Activated B cell treated with CpG ODN at 0.5 μM for 24 hours (primary cell): ENCODE results near the gene SEMA3E. TPM values are rescaled to one million over a fixed set of nuclear protein-coding genes. Genes with fewer than 3 reads are reported as not detected.

Source experiments
- ATAC-seq: fragments of 200-7000 bp; cut with Tn5 transposase; one replicate; pipeline ENCODE4 v1.10.0; 2021; ENCODE audit warnings: low read depth, mild to moderate bottlenecking, moderate library complexity
- CTCF ChIA-PET: fragments of 350-600 bp; sonication (Branson Sonifier 250); formaldehyde crosslinking; loops from one replicate; lab custom pipeline; 2021; ENCODE audit warnings: antibody characterized with exemption; lab: Charles Lee
- POLR2A ChIA-PET: fragments of 350-600 bp; sonication (Branson Sonifier 250); formaldehyde crosslinking; loops from one replicate; lab custom pipeline; 2021; ENCODE audit warnings: antibody characterized with exemption; lab: Charles Lee
- DNase-seq: peaks from one replicate; pipeline ENCODE4 v3.0.0; 2022
- H3K27ac Mint-ChIP-seq: one replicate; pipeline ENCODE4 v1.8.0; 2020; ENCODE audit warnings: mixed read lengths
- H3K27me3 Mint-ChIP-seq: one replicate; pipeline ENCODE4 v1.8.0; 2021; ENCODE audit warnings: mixed read lengths
- H3K36me3 Mint-ChIP-seq: one replicate; pipeline ENCODE4 v1.8.0; 2021; ENCODE audit warnings: low read depth, mixed read lengths
- H3K4me1 Mint-ChIP-seq: one replicate; pipeline ENCODE4 v1.8.0; 2021; ENCODE audit warnings: mixed read lengths
- H3K4me3 Mint-ChIP-seq: one replicate; pipeline ENCODE4 v1.8.0; 2020; ENCODE audit warnings: mild to moderate bottlenecking, mixed read lengths
- H3K9me3 Mint-ChIP-seq: one replicate; pipeline ENCODE4 v1.8.0; 2020; ENCODE audit warnings: mixed read lengths
- intact Hi-C: fragments of 100-400 bp; cut with micrococcal nuclease; formaldehyde crosslinking; loops from one replicate; pipeline ENCODE4 v1.15.1; 2024
- total RNA-seq: library from RNA; stranded (reverse); gene quantifications from 2 replicates; pipeline ENCODE4 v1.2.3, GENCODE V29; 2022
- TF ChIP-seq, protein P1 (sequence below): fragments of 200-600 bp; IDR thresholded peaks from one replicate; pipeline ENCODE4 v1.8.0; 2022; ENCODE audit warnings: antibody characterized with exemption, mild to moderate bottlenecking

SEMA3E gene
- total RNA-seq, 1 donor from 2014 or later = not detected

DNA sequence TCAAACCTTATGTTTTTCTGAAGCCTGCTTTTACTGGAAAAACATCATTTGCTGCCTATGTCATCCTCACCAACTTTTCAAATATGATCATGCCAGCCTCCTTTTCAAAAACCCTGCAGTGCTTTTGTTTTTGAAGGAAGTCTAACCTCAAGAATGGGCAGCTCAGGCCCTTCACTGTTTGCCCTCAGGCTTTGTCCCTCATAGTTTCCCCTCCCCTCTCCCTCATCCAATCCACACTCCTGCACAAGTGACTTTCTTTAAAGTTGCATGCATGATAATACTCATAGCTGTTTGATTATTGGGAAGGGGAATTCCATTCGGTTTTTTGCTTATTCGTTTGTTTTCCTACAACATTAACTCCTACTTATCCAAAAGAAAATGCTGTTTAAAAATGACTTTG, 219.4 kb downstream of the SEMA3E start:
- H3K27ac Mint-ChIP-seq = no peak overlapping the region
- intact Hi-C loops = no loop called here
- TF ChIP-seq, protein P1, sequence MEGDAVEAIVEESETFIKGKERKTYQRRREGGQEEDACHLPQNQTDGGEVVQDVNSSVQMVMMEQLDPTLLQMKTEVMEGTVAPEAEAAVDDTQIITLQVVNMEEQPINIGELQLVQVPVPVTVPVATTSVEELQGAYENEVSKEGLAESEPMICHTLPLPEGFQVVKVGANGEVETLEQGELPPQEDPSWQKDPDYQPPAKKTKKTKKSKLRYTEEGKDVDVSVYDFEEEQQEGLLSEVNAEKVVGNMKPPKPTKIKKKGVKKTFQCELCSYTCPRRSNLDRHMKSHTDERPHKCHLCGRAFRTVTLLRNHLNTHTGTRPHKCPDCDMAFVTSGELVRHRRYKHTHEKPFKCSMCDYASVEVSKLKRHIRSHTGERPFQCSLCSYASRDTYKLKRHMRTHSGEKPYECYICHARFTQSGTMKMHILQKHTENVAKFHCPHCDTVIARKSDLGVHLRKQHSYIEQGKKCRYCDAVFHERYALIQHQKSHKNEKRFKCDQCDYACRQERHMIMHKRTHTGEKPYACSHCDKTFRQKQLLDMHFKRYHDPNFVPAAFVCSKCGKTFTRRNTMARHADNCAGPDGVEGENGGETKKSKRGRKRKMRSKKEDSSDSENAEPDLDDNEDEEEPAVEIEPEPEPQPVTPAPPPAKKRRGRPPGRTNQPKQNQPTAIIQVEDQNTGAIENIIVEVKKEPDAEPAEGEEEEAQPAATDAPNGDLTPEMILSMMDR = no peak
- H3K27me3 Mint-ChIP-seq = no peaks in the 10 kb centered on the region
- ChIA-PET CTCF (no interaction called here), POLR2A (no interaction called here)
- no peak for ATAC-seq
- peaks cover 8% of the 10 kb centered on the region for H3K9me3 Mint-ChIP-seq
- no peaks in the 10 kb centered on the region for H3K4me1 Mint-ChIP-seq
- no peak for DNase-seq
- no peaks in the 10 kb centered on the region for H3K36me3 Mint-ChIP-seq
- H3K4me3 Mint-ChIP-seq = no peak overlapping the region

DNA sequence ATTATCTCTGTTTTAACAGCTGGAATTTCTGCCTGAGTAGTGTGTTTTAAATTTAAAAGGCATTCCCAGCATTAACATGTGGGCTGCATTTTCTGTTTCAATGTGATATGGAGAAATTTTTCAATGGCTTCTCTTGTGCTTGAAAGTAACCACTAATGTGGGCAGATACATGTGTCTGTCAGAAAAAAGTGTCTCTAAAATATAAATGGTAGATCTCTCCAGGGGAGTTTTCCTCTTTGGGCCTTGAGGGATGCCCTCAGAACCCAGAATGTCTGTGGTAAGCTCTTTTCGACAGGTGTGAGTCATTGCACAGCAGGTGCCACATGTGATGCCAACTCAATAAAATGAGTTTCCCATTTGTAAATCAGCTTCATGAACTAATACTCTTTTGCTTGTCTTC, 221.1 kb downstream of the SEMA3E start:
- ATAC-seq (no peak), DNase-seq (no peak)
- no peaks in the 10 kb centered on the region for H3K4me1 Mint-ChIP-seq
- no peak overlapping the region for H3K27ac Mint-ChIP-seq
- TF ChIP-seq, protein P1 = no peak
- POLR2A ChIA-PET = no interaction called here
- no peaks in the 10 kb centered on the region for H3K27me3 Mint-ChIP-seq
- H3K36me3 Mint-ChIP-seq = no peaks in the 10 kb centered on the region
- CTCF ChIA-PET = no interaction called here
- intact Hi-C loops = no loop called here
- peaks cover 8% of the 10 kb centered on the region for H3K9me3 Mint-ChIP-seq
- no peak overlapping the region for H3K4me3 Mint-ChIP-seq

DNA sequence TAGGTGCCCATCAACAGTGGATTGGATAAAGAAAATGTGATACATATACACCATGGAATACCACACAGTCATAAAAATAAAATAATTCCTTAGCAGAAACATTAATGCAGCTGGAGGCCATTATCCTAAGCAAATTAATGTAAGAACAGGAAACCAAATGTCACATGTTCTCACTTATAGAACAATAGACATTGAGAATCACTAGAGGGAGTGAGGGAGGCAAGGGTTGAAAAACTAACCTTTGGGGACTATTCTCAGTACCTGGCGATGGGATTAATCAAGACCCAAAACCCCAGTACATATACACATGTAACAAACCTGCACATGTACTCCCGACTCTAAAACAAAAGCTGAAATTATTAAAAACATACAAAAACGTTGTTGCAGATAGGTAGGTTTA, 222.6 kb downstream of the SEMA3E start:
- no peak overlapping the region for H3K4me3 Mint-ChIP-seq
- TF ChIP-seq, protein P1 = no peak
- no peaks in the 10 kb centered on the region for H3K27me3 Mint-ChIP-seq
- no peaks in the 10 kb centered on the region for H3K4me1 Mint-ChIP-seq
- CTCF ChIA-PET = no interaction called here
- H3K36me3 Mint-ChIP-seq = no peaks in the 10 kb centered on the region
- H3K9me3 Mint-ChIP-seq = peaks cover 8% of the 10 kb centered on the region
- H3K27ac Mint-ChIP-seq = no peak overlapping the region
- intact Hi-C loops = no loop called here
- POLR2A ChIA-PET = no interaction called here
- ATAC-seq = no peak
- no peak for DNase-seq

DNA sequence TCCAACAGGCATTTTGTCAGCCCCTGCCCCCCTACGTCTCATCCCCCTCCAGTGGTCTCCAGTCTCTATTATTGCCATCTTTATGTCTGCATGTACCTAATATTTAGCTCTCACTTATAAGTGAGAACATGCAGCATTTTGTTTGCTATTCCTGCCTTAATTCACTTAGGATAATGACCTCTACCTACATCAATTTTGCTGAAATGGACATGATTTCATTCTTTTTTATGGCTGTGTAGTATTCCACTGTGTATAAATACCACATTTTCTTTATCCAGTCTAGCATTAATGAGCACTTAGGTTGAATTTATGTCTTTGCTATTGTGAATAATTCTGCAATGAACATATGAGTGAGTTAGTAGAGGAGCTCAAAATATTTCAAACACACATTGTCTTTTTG, 229.9 kb downstream of the SEMA3E start:
- Mint-ChIP-seq H3K4me3 (no peak overlapping the region), H3K9me3 (no peaks in the 10 kb centered on the region), H3K27me3 (no peaks in the 10 kb centered on the region), H3K4me1 (no peaks in the 10 kb centered on the region), H3K27ac (no peak overlapping the region), H3K36me3 (no peaks in the 10 kb centered on the region)
- POLR2A ChIA-PET = no interaction called here
- no peak for DNase-seq
- intact Hi-C loops = no loop called here
- TF ChIP-seq, protein P1 = no peak
- CTCF ChIA-PET = no interaction called here
- ATAC-seq = no peak

DNA sequence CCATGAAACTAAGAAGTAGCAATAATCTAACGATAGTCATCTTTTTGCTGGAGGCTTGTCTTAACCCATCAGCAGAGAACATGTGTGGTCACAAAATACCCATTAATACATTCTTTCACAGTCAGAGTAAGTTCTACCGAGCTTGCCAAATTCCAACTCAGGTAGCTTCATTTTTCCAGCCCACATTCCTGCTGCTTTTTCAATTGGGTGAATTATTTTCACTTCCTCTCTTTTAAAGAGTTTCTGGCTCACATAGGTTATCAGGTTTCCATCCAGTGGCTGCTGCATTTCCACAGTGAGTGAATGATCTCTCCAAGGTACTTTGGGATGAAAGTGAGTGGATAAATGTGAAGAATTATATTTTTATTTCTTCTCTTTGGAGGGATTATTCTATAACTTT, 233.1 kb downstream of the SEMA3E start:
- ATAC-seq = no peak
- H3K27ac Mint-ChIP-seq = no peak overlapping the region
- intact Hi-C loops = no loop called here
- POLR2A ChIA-PET = no interaction called here
- no peaks in the 10 kb centered on the region for H3K4me1 Mint-ChIP-seq
- CTCF ChIA-PET = no interaction called here
- H3K9me3 Mint-ChIP-seq = no peaks in the 10 kb centered on the region
- H3K27me3 Mint-ChIP-seq = no peaks in the 10 kb centered on the region
- DNase-seq = no peak
- TF ChIP-seq, protein P1 = no peak
- H3K4me3 Mint-ChIP-seq = no peak overlapping the region
- H3K36me3 Mint-ChIP-seq = no peaks in the 10 kb centered on the region
